Mucosa of descending colon (tissue), 3 donors: ENCODE data around the gene YJEFN3. TPM values are rescaled to one million over a fixed set of nuclear protein-coding genes. Genes with fewer than 3 reads are reported as not detected.

Experiments used
- ATAC-seq: fragments of 200-7000 bp; cut with Tn5 transposase; one replicate; pipeline ENCODE4 v1.9.1; 2020; ENCODE audit warnings: mild to moderate bottlenecking, moderate library complexity
- DNase-seq, 3 donors: peaks; one replicate each; pipeline ENCODE4 v3.0.0-alpha.2; 2020
- H3K36me3 ChIP-seq: fragments of 200-600 bp; one replicate; pipeline ENCODE4 v1.8.0; 2021; ENCODE audit warnings: low read depth, mild to moderate bottlenecking
- H3K4me1 ChIP-seq: fragments of 200-600 bp; one replicate; pipeline ENCODE4 v1.8.0; 2021; ENCODE audit warnings: low read depth, mild to moderate bottlenecking
- H3K4me3 ChIP-seq: fragments of 200-600 bp; one replicate; pipeline ENCODE4 v1.8.0; 2021; ENCODE audit warnings: mild to moderate bottlenecking
- H3K9me3 ChIP-seq: fragments of 200-600 bp; one replicate; pipeline ENCODE4 v1.8.0; 2021; ENCODE audit warnings: mild to moderate bottlenecking
- intact Hi-C, 2 donors: fragments of 100-400 bp; cut with DNase I in 1 of 2; cut with micrococcal nuclease in 1 of 2; formaldehyde crosslinking; loops; one replicate each; pipeline versions ENCODE4 v1.11.0 to v1.11.1; 2022; cut with DNase I, micrococcal nuclease
- total RNA-seq, 3 donors: library from RNA; stranded (reverse); fragmentation: NEBNext Ultra II Directional in 2 of 3; extraction: Animal tissue kit (Norgen Biotek cat#: 25700) in 2 of 3; gene quantifications; one replicate each; pipeline versions ENCODE4 v1.2.1 to v1.2.4, GENCODE V29; 2021 to 2023
- TF ChIP-seq, protein P1 (sequence below): fragments of 200-600 bp; IDR thresholded peaks from one replicate; pipeline ENCODE4 v1.8.0; 2022; ENCODE audit warnings: antibody characterized with exemption, mild to moderate bottlenecking
- donor health status: DM: no; HTN: no; CAD: no; lungs with moderate emphysema.
- donor health status: DM: no; HTN: no; CAD: no.
- donor health status: DM: no; HTN: yes; CAD: no.

The YJEFN3 gene
- total RNA-seq, 3 donors from 2014 or later, result 6.0 to 12.6 (median 10.6) TPM

DNA sequence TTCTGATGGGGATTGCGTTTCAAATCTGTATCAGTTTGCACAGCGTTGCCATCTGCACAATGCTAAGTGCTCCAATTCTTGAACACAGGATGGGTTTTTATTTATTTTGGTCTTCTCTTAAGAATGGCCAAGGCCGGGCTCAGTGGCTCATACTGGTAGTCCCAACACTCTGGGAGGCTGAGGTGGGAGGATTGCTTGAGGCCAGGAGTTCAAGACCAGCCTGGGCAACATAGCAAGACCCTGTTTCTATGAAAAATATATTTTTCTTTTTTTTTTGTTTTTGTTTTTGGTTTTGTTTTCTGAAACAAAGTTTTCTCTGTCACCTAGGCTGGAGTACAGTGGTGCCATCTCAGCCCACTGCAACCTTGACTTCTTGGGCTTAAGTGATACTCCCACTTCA lies 5.5 kb upstream of the YJEFN3 start:
- Histone ChIP-seq H3K4me1 (peaks cover 3% of the 10 kb centered on the region), H3K9me3 (no peaks in the 10 kb centered on the region), H3K4me3 (no peak overlapping the region), H3K36me3 (no peaks in the 10 kb centered on the region)
- TF ChIP-seq, protein P1, sequence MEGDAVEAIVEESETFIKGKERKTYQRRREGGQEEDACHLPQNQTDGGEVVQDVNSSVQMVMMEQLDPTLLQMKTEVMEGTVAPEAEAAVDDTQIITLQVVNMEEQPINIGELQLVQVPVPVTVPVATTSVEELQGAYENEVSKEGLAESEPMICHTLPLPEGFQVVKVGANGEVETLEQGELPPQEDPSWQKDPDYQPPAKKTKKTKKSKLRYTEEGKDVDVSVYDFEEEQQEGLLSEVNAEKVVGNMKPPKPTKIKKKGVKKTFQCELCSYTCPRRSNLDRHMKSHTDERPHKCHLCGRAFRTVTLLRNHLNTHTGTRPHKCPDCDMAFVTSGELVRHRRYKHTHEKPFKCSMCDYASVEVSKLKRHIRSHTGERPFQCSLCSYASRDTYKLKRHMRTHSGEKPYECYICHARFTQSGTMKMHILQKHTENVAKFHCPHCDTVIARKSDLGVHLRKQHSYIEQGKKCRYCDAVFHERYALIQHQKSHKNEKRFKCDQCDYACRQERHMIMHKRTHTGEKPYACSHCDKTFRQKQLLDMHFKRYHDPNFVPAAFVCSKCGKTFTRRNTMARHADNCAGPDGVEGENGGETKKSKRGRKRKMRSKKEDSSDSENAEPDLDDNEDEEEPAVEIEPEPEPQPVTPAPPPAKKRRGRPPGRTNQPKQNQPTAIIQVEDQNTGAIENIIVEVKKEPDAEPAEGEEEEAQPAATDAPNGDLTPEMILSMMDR, result no peak
- intact Hi-C loops, result no loop called here
- ATAC-seq (no peak), DNase-seq (no peak)

DNA sequence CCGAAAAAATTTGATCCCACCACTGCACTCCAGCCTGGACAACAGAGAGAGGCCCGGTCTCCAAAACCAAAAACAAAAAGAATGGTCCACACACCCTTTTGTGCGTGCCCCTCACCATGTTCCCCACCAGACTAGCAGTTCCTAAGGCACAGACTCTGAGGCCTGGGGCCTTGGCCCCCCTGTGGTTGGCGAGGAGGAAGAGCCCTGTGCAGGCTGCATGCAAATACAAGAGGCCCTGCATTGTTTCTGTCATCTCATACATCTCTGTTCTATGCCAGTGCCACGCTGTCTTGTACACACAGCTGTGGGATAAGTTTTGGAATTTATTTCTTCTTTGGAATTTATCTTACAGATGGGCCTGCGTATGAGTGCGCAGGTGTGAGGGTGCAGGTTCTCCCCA lies 4.7 kb upstream of the YJEFN3 start:
- no peaks in the 10 kb centered on the region for H3K9me3 ChIP-seq
- intact Hi-C loops, result no loop called here
- no peak for DNase-seq
- TF ChIP-seq, protein P1, result no peak
- H3K4me1 ChIP-seq, result no peaks in the 10 kb centered on the region
- H3K4me3 ChIP-seq, result no peak overlapping the region
- no peaks in the 10 kb centered on the region for H3K36me3 ChIP-seq
- no peak for ATAC-seq

DNA sequence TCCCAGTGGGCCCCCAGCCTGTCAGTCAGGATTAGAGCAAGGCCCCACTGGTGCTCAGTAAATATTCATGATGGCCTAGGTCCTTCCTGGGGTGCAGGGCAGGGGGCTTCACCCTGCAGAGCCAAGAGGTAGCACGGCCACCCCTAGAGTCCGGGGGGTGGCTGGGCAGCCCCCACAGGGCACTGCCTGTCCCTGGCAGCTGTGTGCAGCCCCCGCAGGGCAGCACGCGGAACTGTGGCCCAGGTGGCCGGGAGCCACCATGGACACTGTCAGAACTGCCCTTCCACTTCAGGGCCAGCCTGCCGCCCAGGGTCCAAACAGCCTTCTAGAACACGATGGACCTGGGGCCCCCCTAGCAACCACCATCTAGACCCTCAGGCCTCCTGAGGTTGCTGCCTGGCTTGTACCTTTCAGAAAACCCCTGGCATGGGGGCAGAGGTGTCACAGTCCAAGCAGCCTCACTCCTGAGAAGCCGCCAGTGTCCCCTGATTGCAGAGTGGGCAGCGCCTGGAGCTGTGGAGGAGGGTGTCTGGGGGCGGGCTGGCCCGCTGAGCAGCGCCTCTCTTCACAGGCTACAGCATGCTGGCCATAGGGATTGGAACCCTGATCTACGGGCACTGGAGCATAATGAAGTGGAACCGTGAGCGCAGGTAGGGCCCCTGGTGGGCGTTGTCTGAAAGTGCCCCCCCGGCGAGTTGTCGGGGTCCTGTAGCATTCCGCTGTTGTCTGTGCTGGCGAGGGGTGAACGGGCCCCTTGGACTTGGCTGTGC lies 2.9 kb upstream of the YJEFN3 start:
- H3K4me3 ChIP-seq, result no peak overlapping the region
- DNase-seq, result no peak
- no peaks in the 10 kb centered on the region for H3K9me3 ChIP-seq
- no peaks in the 10 kb centered on the region for H3K36me3 ChIP-seq
- no peak for ATAC-seq
- intact Hi-C loops, result no loop called here
- TF ChIP-seq, protein P1, result no peak
- no peaks in the 10 kb centered on the region for H3K4me1 ChIP-seq

DNA sequence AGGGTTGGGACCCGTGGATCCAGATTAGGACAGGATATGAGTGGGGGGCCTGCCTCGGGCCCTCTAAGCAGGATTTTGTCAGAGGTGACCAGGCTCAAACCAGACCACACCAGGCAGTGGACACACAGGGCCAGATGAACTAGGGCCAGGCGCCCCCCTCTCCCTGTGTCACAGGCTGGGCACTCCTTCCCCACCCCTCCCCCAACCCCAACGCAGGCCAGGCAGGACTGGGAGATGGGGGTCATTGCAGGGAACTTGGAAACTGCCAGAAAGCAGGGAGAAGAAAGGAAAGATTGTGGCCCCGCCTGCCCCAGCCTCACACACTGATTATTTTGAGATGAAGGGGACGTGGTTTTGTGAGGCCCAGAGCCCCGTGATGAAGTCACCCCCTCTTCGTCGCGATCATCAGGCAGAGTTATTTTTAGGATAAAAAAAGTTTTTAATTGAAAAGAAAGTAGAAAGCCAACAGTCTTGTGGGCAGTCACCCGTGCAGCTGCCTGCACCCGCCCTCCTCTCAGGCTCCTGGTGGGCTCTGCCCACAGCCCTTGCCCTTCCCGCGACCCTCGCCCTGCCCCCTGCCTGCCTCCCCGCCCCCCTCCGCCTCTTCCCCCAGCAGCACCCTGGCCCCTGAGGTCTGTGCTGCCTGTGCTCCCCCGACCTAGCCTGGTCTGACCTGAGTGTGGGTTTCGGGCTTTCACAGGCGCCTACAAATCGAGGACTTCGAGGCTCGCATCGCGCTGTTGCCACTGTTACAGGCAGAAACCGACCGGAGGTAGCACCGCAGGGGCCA lies 1.9 kb upstream of the YJEFN3 start:
- intact Hi-C loops, result no loop called here
- Histone ChIP-seq H3K4me1 (no peaks in the 10 kb centered on the region), H3K36me3 (no peaks in the 10 kb centered on the region), H3K4me3 (no peak overlapping the region), H3K9me3 (no peaks in the 10 kb centered on the region)
- TF ChIP-seq, protein P1, result no peak
- DNase-seq, result no peak
- no peak for ATAC-seq

DNA sequence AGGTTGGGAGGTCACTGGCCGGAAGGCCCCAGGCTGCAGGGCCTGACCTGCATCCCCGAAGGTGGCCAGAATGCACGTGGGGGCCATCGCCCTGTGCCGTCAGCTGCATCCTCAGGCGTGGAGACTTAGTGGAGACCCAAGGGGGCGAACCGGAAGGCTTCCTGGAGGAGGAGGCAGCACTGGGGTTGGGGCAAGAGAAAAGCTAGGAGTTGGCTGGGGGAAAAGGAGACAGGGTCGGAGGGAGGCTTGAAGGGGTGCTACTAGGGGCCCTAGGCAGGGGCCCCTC lies 1.4 kb upstream of the YJEFN3 start:
- DNase-seq (no peak), ATAC-seq (no peak)
- no peak overlapping the region for H3K4me3 ChIP-seq
- H3K36me3 ChIP-seq, result no peaks in the 10 kb centered on the region
- TF ChIP-seq, protein P1, result no peak
- intact Hi-C loops, result no loop called here
- H3K4me1 ChIP-seq, result peaks cover 3% of the 10 kb centered on the region
- no peaks in the 10 kb centered on the region for H3K9me3 ChIP-seq
